Adrenal gland (tissue), 12 donors: Measurements from ENCODE around the gene NEK9. TPM values are rescaled to one million over a fixed set of nuclear protein-coding genes. Genes with fewer than 3 reads are reported as not detected.

Source experiments
- DNase-seq, 7 donors: peaks; one replicate each; pipeline ENCODE4 v3.0.0-alpha.2; 2019 to 2020
- H3K27ac ChIP-seq, 5 donors: fragments of 200-600 bp; sonication (generic) in 4 of 5; 1 replicate in 3 of 5; 2 replicates in 2 of 5; pipeline versions ENCODE4 v1.5.1 to v1.8.0; 2016 to 2020; ENCODE audit warnings: mild to moderate bottlenecking in 1 of 5
- H3K27me3 ChIP-seq: fragments of 200-600 bp; 2 replicates; pipeline ENCODE4 v1.8.0; 2021
- H3K36me3 ChIP-seq, 2 donors: fragments of 200-600 bp; replicated peaks in 1 of 2; 1 replicate in 1 of 2; 2 replicates in 1 of 2; pipeline versions ENCODE4 v1.5.1 to v1.8.0; 2018 to 2022
- H3K4me1 ChIP-seq, 2 donors: fragments of 200-600 bp; replicated peaks in 1 of 2; 1 replicate in 1 of 2; 2 replicates in 1 of 2; pipeline versions ENCODE4 v1.5.1 to v1.8.0; 2018 to 2021
- H3K4me3 ChIP-seq, 4 donors: fragments of 200-600 bp; sonication (generic) in 3 of 4; one replicate each; pipeline ENCODE4 v1.5.1; 2016 to 2018
- H3K9me3 ChIP-seq, 3 donors: fragments of 200-600 bp; sonication (generic) in 1 of 3; replicated peaks in 1 of 3; 1 replicate in 2 of 3; 2 replicates in 1 of 3; pipeline versions ENCODE4 v1.5.1 to v1.8.0; 2016 to 2021
- CTCF ChIP-seq, 6 experiments: fragments of 450-650 bp in 4 of 6; fragments of 200-600 bp in 2 of 6; sonication (generic) in 1 of 6; IDR thresholded peaks; 1 replicate in 5 of 6; 2 replicates in 1 of 6; pipeline versions ENCODE4 v1.5.1 to v1.8.0; 2016 to 2021; ENCODE audit warnings: antibody characterized with exemption in 6 of 6, mild to moderate bottlenecking in 2 of 6, moderate library complexity in 1 of 6
- POLR2A ChIP-seq, 2 donors: fragments of 450-650 bp; IDR thresholded peaks; one replicate each; pipeline ENCODE4 v1.6.1; 2017; ENCODE audit warnings: antibody characterized with exemption in 2 of 2, mild to moderate bottlenecking in 2 of 2, moderate library complexity in 1 of 2
- whole genome bisulfite sequencing, 4 donors: extraction: QIAGEN DNeasy Blood & Tissue Kit in 2 of 4; methylation state at CpG; one replicate each; pipeline versions ENCODE4 v1.1.5 to v1.1.7; 2013 to 2017; 5-methylcytosine and 5-hydroxymethylcytosine counted together
- intact Hi-C, 2 donors: fragments of 100-400 bp; cut with DNase I; formaldehyde crosslinking; loops; one replicate each; pipeline versions ENCODE4 v1.14.1 to v1.15.0; 2022 to 2023
- polyA plus RNA-seq, 3 donors: library from polyadenylated mRNA; stranded (reverse); fragments of 200-250 nt in 2 of 3; fragments of 350-450 nt in 1 of 3; fragmentation: Illumina TruSeq in 1 of 3; extraction: RNeasy Lipid Tissue Mini Kit (QIAGEN cat#74804) in 1 of 3; gene quantifications; one replicate each; pipeline ENCODE4 v1.2.3, GENCODE V29; 2013 to 2014
- total RNA-seq, 9 donors: library from RNA; depleted of rRNA in 4 of 9; stranded (reverse); fragments of >200 nt in 4 of 9; fragments of 120-200 nt in 1 of 9; fragmentation: NEBNext Ultra II Directional in 1 of 9; extraction: Animal tissue kit (Norgen Biotek cat#: 25700) in 1 of 9; gene quantifications; one replicate each; pipeline versions ENCODE4 v1.1.0 to v1.2.4, GENCODE V29; 2013 to 2023
- donor health status: healthy with polysubstance abuse.
- donor health status: Bipolar disorder and iron deficiency.
- donor health status: DM: yes; HTN: yes; CAD: no.
- donor health status: DM: no; HTN: no; CAD: no.
- donor health status: DM: no; HTN: no; CAD: no.
- donor health status: DM: yes; HTN: yes; CAD: no.

NEK9 gene
- total and polyA plus RNA-seq, 12 donors: 39.2 to 165 (median 75.5) TPM

GRCh38 chr14:75098212-75098611, 28.6 kb downstream of the NEK9 start:
- intact Hi-C loops: no loop called here
- Histone ChIP-seq H3K4me3 (no peak overlapping the region), H3K36me3 (peaks cover 0 to 94% of the 10 kb centered on the region in 2 donors), H3K27ac (no peak overlapping the region), H3K9me3 (no peaks in the 10 kb centered on the region), H3K4me1 (no peaks in the 10 kb centered on the region), H3K27me3 (no peaks in the 10 kb centered on the region)
- no peak for DNase-seq
- TF ChIP-seq POLR2A (IDR thresholded peaks at IDR 0.05) (no peak), CTCF (IDR thresholded peaks at IDR 0.05) (no peak)

GRCh38 chr14:75096959-75097358, 29.9 kb downstream of the NEK9 start:
- Histone ChIP-seq H3K27me3 (no peaks in the 10 kb centered on the region), H3K9me3 (no peaks in the 10 kb centered on the region), H3K27ac (no peak overlapping the region), H3K36me3 (peaks cover 0 to 96% of the 10 kb centered on the region in 2 donors), H3K4me3 (no peak overlapping the region), H3K4me1 (no peaks in the 10 kb centered on the region)
- intact Hi-C loops: no loop called here
- no peak for DNase-seq
- TF ChIP-seq POLR2A (IDR thresholded peaks at IDR 0.05) (no peak), CTCF (IDR thresholded peaks at IDR 0.05) (no peak)
- WGBS, 4 donors: 68 to 82% (median 73%) methylated on average over 6 of the region's 6 CpGs

GRCh38 chr14:75095690-75096089, 31.2 kb downstream of the NEK9 start:
- Histone ChIP-seq H3K4me3 (no peak overlapping the region), H3K36me3 (peaks cover 0 to 96% of the 10 kb centered on the region in 2 donors), H3K4me1 (no peaks in the 10 kb centered on the region), H3K9me3 (no peaks in the 10 kb centered on the region), H3K27me3 (no peaks in the 10 kb centered on the region), H3K27ac (no peak overlapping the region)
- intact Hi-C loops: no loop called here
- no peak for DNase-seq
- TF ChIP-seq CTCF (IDR thresholded peaks at IDR 0.05) (no peak), POLR2A (IDR thresholded peaks at IDR 0.05) (no peak)
- 80 to 93% (median 89%) methylated on average over 4 of the region's 4 CpGs for WGBS, 4 donors

DNA sequence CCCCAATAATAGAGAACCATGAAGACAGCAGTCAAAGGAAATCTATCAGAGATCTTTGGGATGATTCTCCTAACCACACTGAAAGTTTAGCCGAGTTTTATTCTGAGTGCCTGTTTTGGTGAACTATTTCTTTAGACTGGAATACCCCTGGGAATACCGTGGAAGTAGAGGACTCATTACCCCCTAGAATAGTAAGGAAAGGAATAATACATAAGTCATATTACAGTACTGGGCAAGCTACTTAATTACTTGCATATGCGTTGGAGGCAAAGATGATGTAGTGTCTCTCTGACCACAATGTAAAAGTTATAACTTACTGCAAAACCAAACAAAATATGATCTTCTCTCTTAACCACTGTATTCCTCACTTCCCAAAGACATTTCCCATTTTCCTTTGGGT, 32.0 kb downstream of the NEK9 start:
- H3K36me3 ChIP-seq: peaks cover 0 to 95% of the 10 kb centered on the region in 2 donors

More for the DNA sequence above, 32.0 kb downstream of the NEK9 start:
- H3K4me1 ChIP-seq: no peaks in the 10 kb centered on the region
- no peaks in the 10 kb centered on the region for H3K27me3 ChIP-seq
- WGBS, 4 donors: 92 to 97% (median 94%) methylated on average over 3 of the region's 3 CpGs
- no peak overlapping the region for H3K4me3 ChIP-seq
- H3K27ac ChIP-seq: no peak overlapping the region
- no peaks in the 10 kb centered on the region for H3K9me3 ChIP-seq
- no peak for DNase-seq
- TF ChIP-seq POLR2A (IDR thresholded peaks at IDR 0.05) (no peak), CTCF (IDR thresholded peaks at IDR 0.05) (no peak)
- intact Hi-C loops: no loop called here
